GM12864 (cell line): ENCODE results near the gene SCN1B.

Source experiments
- DNase-seq: peaks from one replicate; pipeline ENCODE4 v3.0.0-alpha.2; 2011; ENCODE audit warnings: low read depth
- H3K4me3 ChIP-seq: 2 replicates; pipeline ENCODE4 v1.5.1; 2011; ENCODE audit warnings: mild to moderate bottlenecking, low read depth, low read length, control low read depth
- CTCF ChIP-seq: IDR thresholded peaks from 2 replicates; pipeline ENCODE4 v1.5.1; 2011; ENCODE audit warnings: low read depth, mild to moderate bottlenecking, moderate library complexity, low read length, control low read depth, inconsistent platforms; ENCODE audit errors: missing control alignments

Gene SCN1B

DNA sequence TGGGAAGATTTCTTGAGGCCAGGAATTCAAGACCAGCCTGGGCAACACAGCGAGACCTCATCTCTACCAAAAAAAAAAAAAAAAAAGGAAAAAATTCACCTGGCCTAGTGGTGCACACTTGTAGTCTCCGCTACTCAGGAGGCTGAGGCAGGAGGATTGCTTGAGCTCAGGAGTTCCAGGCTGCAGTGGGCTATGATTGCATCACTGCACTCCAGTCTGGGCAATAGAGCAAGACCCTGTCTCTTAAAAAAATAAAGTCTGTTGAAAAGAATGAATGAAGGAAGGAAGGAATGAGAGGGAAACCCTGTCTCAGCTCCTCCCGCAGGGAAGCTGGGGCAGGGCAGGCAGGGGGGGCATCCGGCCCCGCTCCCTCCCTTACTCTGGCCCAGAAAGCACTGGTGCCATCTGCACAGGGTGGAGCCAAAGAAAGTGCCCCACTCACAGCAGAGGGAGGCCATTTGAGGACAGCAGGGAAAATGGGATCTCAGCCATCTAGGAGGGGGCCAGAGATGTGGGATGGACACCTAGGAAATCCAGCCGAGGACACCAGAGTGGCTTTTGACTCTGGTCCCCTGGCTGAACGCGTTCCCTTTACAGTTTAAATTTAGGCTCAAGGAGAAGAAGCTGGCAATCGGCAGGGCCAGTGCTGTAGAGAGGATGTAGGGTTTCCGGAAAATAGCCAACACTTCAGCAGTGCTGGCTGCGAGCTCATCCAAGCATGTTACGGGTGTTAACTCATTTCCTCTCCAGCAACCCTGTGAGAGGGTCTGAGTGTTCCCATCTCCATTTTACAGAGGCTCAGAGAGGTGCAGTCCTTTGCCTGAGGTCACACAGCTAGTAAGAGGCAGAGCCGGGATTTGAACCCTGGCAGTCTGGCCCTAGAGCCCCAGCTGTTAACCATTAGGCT is 7.7 kb downstream of the SCN1B start:
- TF ChIP-seq CTCF: no peak
- no peak for DNase-seq
- no peak overlapping the region for H3K4me3 ChIP-seq

DNA sequence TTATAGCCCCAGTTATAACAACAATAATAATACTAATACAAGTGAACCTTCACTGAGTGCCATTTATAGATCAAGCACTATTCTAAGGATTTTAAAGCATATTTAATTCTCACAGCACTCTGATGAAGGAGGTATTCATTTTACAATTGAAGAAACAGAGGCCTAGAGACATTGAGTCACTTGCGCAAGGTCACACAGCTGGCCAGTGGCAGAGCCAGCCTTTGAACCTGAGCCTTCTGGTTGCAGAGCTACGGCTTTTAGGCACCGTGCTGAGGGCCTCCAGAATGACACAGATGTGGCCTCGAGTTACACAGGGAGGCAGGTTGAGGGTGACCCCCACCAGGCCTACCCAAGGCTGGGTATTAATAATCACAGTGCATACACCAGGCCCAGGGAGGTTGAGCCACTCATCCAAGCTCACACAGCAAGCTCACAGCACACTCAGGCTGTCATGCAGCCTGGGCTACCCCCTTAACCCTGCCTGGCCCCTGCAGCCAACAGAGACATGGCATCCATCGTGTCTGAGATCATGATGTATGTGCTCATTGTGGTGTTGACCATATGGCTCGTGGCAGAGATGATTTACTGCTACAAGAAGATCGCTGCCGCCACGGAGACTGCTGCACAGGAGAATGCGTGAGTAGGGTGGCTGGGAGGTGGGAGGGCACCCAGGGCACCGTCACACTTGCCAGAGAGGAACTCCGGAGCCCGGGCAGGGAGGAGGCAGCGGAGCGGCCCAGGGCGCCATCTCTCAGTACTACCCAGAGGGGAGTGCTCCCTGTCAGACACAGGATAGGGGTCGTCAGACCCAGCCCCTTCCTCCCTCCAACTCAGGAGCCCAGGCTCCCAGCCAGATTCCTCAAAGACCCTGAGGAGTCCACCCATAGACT is 8.6 kb downstream of the SCN1B start:
- no peak for TF ChIP-seq CTCF
- DNase-seq: no peak
- H3K4me3 ChIP-seq: no peak overlapping the region

DNA sequence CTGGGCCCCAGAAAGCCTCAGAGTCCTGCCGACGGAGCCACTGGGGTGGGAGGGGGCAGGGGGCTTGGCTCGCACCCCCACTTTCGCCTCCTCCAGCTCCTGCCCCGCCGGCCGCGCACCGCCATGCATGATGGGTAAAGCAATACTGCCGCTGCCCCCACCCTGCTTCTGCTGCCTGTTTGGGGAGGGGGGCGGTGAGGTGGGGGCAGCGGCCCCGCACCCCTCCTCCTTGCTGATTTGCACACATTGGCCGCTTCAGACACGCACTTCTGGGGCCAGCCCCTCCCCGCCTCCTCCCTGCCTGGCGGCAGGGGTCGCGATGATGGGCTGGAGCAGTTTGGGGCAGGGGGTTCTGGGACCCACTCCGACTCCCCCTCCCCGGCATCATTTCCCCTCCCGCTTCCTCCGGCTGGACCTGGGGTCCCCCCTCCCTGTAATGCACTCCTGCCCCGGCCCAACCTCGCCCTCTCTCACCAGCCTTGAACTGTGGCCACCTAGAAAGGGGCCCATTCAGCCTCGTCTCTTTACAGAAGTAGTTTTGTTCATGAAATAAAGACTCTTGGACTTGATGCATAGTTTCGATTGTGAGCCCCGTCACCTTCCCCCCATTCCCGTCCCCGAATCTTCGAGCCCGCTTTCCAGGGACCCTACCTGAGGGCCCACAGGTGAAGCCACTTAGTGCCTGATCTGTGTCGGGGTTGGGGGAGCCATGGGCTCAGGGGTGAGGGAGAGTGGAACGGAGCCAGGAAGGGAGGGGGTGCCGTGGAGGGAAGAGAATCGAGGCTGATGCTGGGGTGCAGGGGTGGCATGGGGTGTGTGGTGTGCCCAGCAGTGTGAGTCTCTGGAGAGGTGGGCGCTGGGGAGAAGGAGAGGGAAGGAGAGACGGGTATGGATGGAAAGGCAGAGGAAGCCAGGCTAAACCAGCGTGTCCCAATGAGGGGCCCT is 9.9 kb downstream of the SCN1B start:
- H3K4me3 ChIP-seq: no peak overlapping the region
- no peak for DNase-seq
- TF ChIP-seq CTCF: no peak

- DNase-seq: no peak
- TF ChIP-seq CTCF: no peak
- no peak overlapping the region for H3K4me3 ChIP-seq
These were observed 10.7 kb downstream of the SCN1B start for GRCh38 chr19:35040826-35041547.

DNA sequence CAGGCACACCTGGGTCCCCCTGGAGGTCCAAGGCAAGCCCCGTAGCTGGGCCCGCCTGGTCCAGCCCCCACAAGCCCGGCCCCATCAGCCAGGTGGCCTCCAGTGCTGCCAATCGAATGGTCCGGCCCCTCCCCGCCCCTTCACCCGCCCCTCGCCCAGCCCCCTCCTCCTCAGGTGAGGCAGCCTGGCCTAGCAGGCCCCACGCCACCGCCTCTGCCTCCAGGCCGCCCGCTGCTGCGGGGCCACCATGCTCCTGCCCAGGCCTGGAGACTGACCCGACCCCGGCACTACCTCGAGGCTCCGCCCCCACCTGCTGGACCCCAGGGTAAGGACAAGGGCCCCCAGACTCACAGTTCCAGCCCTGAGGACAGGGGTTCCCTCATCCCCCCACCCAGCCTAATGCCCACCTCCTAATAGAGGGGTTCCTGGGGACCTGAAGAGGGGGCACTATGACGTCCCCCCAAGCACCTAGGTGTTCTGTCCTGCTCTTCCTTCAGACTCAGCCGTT is 11.3 kb downstream of the SCN1B start, which contains the start of gene HPN:
HPN (plus strand) TSS at position 174 of the 508 bp plus-strand sequence. CDS start 786 bp downstream, outside the sequence.
- DNase-seq: no peak
- no peak within 1 kb of the TSS for H3K4me3 ChIP-seq
- no peak for TF ChIP-seq CTCF
